NCI-H128 (cell line): ENCODE measurements around the gene KEAP1.
"Not testable (repeated sequence)": the region's sequence is repeated elsewhere in the genome, so short reads cannot be mapped to it uniquely, and the experiment has no call there.

Source experiments
- DNase-seq: peaks from one replicate; lab custom pipeline; 2025; ENCODE audit not compliant: unreplicated experiment; lab: John Stamatoyannopoulos, UW

KEAP1 gene

GRCh38 chr19:10503002-10503789 is at the start of gene KEAP1:
Gene KEAP1 (minus strand): TSS chr19:10503356. CDS start chr19:10500033, 3,323 bp downstream.
- no peak for DNase-seq

DNA sequence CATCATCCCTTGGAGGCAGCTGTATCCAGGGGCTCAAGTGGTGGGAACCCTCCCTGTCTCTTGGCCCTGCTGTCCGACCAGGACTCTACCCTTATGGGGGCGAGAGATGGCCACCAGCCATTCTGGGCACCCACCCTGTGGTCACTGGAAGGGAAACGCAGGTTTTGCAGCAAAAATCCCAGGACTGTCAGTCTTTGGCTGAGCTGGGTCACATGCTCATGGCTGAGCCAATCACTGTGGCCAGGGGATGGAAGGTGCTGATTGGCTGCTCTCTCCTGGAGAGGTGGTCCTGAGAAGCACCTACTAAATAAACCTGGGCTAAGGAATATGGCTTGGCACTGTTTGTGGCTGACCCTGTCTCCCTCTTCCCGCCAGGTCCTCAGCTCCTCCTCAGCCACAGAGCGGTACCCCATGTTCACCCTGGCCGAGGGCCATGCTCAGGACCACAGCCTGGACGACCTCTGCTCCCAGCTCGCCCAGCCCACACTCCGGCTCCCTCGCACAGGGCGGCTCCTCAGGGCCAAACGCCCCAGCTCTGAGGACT is 49.4 kb upstream of the KEAP1 start:
- no peak for DNase-seq

DNA sequence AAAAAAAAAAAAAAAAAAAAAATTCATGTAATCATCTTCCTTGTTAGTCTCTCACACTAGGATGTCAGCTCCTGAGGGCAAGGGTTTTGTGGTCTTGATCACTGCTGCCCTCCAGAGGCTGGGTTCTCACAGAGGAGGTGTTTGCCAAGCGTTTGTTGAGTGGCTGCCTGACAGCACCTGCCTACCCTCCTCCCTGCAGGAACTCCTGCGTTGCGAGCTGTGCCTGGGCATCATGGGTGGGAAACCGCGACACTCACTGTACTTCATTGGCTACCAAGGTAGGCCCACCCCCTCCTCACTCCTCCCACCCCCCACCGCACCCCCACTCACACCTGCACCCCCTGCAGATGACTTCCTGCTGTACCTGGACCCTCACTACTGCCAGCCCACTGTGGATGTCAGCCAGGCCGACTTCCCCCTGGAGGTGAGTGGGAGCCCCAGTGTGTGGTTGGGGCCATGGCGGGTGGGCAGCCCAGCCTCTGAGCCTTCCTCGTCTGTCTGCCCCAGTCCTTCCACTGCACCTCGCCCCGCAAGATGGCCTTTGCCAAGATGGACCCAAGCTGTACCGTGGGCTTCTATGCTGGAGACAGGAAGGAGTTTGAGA is 48.6 kb upstream of the KEAP1 start:
- no peak for DNase-seq

DNA sequence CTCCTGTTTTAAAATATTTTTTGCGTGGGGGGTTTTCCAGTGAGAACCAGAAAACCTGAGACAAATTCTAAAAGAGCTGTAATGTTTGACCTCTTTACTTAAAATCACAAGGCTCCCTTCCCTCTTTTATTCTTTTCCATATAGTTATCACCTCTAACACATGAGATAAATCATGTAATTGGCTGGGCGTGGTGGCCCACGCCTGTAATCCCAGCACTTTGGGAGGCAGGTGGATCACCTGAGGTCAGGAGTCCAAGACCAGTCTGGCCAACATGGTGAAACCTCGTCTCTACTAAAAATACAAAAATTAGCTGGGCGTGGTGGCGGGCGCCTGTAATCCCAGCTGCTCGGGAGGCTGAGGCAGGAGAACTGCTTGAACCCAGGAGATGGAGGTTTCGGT is 47.9 kb upstream of the KEAP1 start:
- not testable (repeated sequence) for DNase-seq

- no peak for DNase-seq
Observed at GRCh38 chr19:10550336-10550735, 47.2 kb upstream of the KEAP1 start.

DNA sequence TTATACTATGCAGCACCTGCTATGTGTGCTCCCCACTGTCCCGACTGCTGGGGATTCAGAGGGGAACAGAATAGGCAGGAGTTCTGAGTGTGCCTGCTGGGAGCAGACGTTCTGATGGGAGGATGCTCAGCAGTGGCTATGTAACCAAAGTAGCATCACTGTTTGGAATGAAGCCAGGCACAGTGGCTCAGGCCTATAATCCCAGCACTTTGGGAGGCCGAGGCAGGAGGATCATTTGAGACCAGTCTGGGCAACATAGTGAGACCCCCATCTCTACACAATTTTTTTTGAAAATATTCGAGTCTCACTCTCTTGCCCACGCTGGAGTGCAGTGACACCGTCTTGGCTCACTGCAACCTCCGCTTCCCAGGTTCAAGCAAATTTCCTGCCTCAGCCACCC is 46.6 kb upstream of the KEAP1 start:
- DNase-seq = no peak

DNA sequence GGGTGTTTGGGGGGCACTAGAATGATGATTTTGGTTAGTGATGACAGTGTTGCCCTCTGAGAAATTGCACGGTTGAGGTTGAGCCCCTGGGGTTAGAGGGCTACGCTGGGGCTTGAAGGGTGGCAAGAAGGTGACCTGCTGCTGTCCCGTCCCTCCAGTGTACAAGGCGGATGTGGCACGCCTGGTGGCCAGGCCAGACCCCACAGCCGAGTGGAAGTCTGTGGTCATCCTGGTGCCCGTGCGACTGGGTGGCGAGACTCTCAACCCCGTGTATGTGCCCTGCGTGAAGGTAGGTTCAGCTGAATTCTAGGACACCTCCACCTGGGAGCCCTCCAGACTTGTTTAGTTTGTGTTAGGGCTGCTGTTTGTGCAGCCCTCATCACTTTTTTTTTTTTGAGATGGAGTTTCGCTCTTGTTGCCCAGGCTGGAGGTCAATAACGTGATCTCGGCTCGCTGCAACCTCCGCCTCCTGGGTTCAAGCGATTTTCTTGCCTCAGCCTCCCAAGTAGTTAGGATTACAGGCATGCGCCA is 45.7 kb upstream of the KEAP1 start:
- no peak for DNase-seq

GRCh38 chr19:10546817-10547216 is 43.7 kb upstream of the KEAP1 start:
- no peak for DNase-seq

DNA sequence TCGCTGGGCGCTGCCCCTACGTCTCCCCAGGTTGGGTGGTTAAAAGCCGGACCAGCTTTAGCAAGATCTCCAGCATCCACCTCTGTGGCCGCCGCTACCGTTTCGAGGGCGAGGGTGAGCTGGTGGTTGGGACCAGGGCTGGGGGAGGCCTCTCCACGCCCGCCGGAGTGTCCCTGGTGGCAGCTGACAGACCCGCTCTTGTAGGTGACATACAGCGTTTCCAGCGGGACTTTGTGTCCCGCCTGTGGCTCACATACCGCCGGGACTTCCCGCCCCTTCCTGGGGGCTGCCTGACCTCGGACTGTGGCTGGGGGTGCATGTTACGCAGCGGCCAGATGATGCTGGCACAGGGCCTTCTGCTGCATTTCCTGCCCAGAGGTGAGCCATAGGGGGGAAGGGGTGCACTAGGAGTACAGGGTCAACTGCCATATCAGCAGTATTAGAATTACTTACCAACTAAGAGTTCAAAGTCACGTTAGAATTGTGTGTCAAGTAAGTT is 41.6 kb upstream of the KEAP1 start:
- no peak for DNase-seq

DNA sequence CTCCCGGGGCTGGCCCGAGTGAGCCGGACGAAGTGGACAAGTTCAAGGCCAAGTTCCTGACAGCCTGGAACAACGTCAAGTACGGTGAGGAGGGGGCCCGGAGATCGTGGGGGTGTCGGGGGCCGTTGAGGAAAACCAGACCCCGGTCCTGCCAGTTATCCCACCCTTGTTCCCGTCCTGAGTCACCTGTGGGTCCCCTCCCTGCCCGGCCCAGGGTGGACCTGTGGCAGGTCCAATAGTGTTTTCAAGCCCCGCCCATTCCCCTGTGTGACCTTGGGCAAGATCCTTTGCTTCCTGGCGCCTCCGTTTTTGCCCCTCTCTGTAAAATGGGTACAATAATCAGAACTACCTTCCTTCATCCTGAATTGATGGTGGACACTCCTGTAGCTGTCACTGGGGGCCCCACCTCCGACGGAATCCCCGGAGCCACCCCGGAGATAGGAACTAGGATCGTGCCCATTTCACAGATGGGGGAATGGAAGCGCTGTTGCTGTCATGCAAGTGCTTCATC is 41.1 kb upstream of the KEAP1 start:
- DNase-seq = no peak

DNA sequence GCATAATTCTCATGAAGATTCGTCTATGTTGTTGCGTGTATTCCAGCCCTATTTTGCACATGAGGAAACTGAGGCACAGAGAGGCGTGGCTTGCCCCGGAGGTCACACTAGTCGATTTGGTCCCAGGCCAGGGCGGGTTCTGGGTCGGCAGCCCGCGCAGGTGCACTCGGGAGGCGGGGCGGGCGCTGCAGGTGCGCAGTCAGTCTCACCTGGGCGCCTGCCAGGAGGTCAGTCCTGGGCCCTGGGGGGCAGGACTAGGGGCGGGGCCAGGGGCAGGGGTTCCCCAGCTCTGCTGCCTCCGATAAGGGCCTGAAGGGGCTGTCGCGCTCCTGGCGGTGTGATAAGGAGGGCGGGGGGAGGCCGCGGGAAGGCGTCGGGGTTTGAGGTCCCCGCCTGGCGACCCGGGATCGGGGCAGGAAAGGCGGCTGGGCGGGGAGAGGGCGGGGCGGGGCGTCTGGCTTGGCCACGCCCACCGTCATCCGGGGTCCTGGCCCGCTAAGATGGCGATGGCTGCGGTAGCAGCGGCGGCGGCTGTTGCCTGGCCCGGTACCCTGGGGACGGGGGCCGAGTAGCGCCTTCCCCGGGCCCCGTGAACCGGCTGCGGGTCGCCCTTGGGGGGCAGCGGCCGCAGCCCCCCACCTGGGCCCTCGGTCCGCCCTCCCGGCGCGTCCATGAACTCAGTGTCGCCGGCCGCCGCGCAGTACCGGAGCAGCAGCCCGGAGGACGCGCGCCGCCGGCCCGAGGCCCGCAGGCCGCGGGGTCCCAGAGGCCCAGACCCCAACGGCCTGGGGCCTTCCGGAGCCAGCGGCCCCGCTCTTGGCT is 40.5 kb upstream of the KEAP1 start, which contains the start of gene ATG4D:
ATG4D (plus strand) TSS at position 485 of the 822 bp plus-strand sequence; CDS start at position 672, 187 bp downstream.
- DNase-seq = peak; percentile 67

- no peak for DNase-seq
Observed at GRCh38 chr19:10543059-10543419, 39.9 kb upstream of the KEAP1 start.

GRCh38 chr19:10539016-10539415 is 35.9 kb upstream of the KEAP1 start:
- DNase-seq = not testable (repeated sequence)

DNA sequence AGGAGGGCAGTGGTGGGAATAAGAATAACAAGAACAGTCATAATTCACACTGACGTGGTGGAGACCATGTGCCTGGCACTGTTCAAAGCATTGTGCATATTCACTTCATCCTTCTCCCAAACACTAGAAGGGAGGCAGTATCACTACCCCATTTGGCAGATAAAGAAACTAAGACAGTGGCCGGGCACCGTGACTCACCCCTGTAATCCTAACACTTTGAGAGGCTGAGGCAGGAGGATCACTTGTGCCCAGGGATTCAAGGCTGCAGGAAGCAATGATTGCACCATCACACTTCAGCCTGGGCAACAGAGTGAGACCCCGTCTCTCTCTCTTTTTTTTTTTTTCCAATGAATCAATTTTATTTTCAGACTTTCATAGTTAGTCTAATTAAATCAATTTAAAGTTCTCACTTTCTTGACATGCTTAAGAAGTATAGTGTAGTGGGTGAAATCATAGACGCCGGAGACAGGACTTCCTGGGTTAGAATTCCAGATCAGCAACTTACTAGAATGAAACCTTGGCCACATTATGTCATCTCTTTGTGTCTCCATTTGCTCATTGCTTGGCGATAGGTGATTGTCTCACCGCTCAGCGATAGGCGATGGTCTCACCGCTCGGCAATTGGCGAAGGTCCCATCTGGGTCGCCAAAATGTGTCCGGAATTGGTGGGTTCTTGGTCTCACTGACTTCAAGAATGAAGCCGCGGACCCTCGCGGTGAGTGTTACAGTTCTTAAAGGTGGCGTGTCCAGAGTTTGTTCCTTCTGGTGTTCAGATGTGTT is 35.2 kb upstream of the KEAP1 start:
- DNase-seq = no peak

GRCh38 chr19:10537668-10538067 is 34.5 kb upstream of the KEAP1 start:
- no peak for DNase-seq

DNA sequence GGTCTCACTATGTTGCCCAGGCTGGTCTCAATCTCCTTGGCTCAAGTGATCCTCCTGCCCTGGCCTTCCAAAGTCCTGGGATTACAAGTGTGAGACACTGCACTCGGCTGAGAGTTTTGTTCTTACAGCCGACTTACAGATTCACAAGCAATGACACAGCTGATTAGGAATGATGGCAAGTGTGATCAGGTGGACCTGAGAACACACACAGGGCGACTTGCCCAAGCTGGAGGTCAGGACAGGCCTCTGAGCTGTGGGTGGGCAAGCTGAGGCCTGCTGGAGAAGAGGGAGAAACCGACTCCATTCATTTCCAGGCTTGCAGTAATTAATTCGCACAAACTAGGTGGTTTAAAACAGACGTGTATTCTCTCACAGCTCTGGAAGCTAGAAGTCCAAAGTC is 32.5 kb upstream of the KEAP1 start:
- DNase-seq = no peak

- no peak for DNase-seq
Observed at GRCh38 chr19:10533646-10534386, 30.7 kb upstream of the KEAP1 start.

GRCh38 chr19:10532457-10532856 is 29.3 kb upstream of the KEAP1 start:
- no peak for DNase-seq

GRCh38 chr19:10526887-10527286 is 23.7 kb upstream of the KEAP1 start:
- not testable (repeated sequence) for DNase-seq
